Epithelial cell of proximal tubule (primary cell): ENCODE results near the gene MFSD11. TPM values are rescaled to one million over a fixed set of nuclear protein-coding genes. Genes with fewer than 3 reads are reported as not detected.
"Not testable (repeated sequence)": the region's sequence is repeated elsewhere in the genome, so short reads cannot be mapped to it uniquely, and the experiment has no call there.

ENCODE experiments used
- DNase-seq: peaks from one replicate; pipeline ENCODE4 v3.0.0-alpha.2; 2011; ENCODE audit warnings: low read depth
- H3K4me3 ChIP-seq: 2 replicates; pipeline ENCODE4 v1.5.1; 2011; ENCODE audit warnings: low read depth, mild to moderate bottlenecking, low read length
- CTCF ChIP-seq: conservative IDR thresholded peaks from 2 replicates; pipeline ENCODE4 v1.5.1; 2012; ENCODE audit warnings: low read depth, mild to moderate bottlenecking, low read length
- total RNA-seq: library from RNA; depleted of rRNA; stranded (reverse); fragments of >200 nt; gene quantifications from 2 replicates; pipeline ENCODE4 v1.2.3, GENCODE V29; 2015

MFSD11 gene
- total RNA-seq, 1 donor from 2014 or later = 13.5 TPM

GRCh38 chr17:76772842-76773525, 35.1 kb downstream of the MFSD11 start:
- H3K4me3 ChIP-seq = no peak overlapping the region
- TF ChIP-seq CTCF = no peak
- no peak for DNase-seq

- no peak overlapping the region for H3K4me3 ChIP-seq
- DNase-seq = no peak
- no peak for TF ChIP-seq CTCF
Observed at GRCh38 chr17:76775021-76775600, 37.2 kb downstream of the MFSD11 start.

GRCh38 chr17:76781056-76781982, 43.4 kb downstream of the MFSD11 start:
- TF ChIP-seq CTCF = peak; percentile 45

GRCh38 chr17:76783146-76783545, 45.2 kb downstream of the MFSD11 start:
- H3K4me3 ChIP-seq = no peak overlapping the region
- no peak for DNase-seq
- no peak for TF ChIP-seq CTCF

More at GRCh38 chr17:76781056-76781982, 43.4 kb downstream of the MFSD11 start:
- H3K4me3 ChIP-seq = no peak overlapping the region
- DNase-seq = no peak

GRCh38 chr17:76784926-76785325, 47.0 kb downstream of the MFSD11 start:
- no peak overlapping the region for H3K4me3 ChIP-seq
- TF ChIP-seq CTCF = no peak
- no peak for DNase-seq

- not testable (repeated sequence) for H3K4me3 ChIP-seq, DNase-seq
Observed at GRCh38 chr17:76787866-76788265, 49.9 kb downstream of the MFSD11 start.

- no peak overlapping the region for H3K4me3 ChIP-seq
- TF ChIP-seq CTCF = no peak
- no peak for DNase-seq
Observed at GRCh38 chr17:76789235-76789788, 51.4 kb downstream of the MFSD11 start.
